Fibroblast of pulmonary artery (primary cell): ENCODE measurements around the gene SF3B3.

Source experiments
- DNase-seq: peaks from one replicate; pipeline ENCODE4 v3.0.0-alpha.2; 2010; ENCODE audit warnings: low read depth
- H3K4me3 ChIP-seq: replicated peaks from 2 replicates; pipeline ENCODE4 v1.5.1; 2011; ENCODE audit warnings: low read depth, mild to moderate bottlenecking, control low read depth, low read length, moderate library complexity
- TF ChIP-seq, protein P1 (sequence below): IDR thresholded peaks from 2 replicates; pipeline ENCODE4 v1.5.1; 2011; ENCODE audit warnings: mild to moderate bottlenecking, control low read depth, low read length, inconsistent platforms; ENCODE audit errors: missing control alignments

SF3B3 gene

DNA sequence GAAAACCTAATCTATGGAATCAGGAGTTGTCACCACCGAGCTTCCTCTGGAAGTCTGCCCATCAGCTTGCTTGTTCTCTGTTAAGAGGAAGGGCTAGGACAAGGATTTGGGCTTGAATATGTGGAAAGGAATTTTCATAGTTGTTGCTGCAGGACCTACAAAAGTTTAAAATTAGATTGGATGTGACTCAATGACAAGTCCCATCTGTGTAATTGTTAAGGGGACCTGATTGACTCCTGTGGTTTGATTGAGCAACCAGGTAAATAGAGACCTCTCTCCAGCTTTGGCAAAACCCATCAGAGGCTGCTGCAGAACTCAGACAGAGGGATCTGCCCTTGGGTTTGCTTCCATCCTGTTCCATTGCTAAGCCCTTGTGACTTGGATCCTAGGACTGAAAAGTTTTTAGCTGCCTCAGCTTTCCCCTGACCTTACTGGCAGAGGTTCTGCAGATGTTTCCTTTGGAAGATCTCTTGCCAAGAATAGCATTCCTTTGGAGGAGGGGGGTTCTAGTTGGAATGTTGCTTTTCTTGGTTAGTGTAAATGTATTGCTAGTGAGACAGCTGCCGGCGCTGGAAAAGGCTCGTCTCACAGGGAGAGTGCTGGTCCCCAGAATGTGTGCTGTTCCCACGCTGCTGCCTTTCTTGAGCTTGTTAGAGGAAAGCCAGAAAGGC is 50.0 kb downstream of the SF3B3 start:
- TF ChIP-seq, protein P1, sequence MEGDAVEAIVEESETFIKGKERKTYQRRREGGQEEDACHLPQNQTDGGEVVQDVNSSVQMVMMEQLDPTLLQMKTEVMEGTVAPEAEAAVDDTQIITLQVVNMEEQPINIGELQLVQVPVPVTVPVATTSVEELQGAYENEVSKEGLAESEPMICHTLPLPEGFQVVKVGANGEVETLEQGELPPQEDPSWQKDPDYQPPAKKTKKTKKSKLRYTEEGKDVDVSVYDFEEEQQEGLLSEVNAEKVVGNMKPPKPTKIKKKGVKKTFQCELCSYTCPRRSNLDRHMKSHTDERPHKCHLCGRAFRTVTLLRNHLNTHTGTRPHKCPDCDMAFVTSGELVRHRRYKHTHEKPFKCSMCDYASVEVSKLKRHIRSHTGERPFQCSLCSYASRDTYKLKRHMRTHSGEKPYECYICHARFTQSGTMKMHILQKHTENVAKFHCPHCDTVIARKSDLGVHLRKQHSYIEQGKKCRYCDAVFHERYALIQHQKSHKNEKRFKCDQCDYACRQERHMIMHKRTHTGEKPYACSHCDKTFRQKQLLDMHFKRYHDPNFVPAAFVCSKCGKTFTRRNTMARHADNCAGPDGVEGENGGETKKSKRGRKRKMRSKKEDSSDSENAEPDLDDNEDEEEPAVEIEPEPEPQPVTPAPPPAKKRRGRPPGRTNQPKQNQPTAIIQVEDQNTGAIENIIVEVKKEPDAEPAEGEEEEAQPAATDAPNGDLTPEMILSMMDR = no peak
- H3K4me3 ChIP-seq = no peak overlapping the region
- peak; percentile 98 for DNase-seq

DNA sequence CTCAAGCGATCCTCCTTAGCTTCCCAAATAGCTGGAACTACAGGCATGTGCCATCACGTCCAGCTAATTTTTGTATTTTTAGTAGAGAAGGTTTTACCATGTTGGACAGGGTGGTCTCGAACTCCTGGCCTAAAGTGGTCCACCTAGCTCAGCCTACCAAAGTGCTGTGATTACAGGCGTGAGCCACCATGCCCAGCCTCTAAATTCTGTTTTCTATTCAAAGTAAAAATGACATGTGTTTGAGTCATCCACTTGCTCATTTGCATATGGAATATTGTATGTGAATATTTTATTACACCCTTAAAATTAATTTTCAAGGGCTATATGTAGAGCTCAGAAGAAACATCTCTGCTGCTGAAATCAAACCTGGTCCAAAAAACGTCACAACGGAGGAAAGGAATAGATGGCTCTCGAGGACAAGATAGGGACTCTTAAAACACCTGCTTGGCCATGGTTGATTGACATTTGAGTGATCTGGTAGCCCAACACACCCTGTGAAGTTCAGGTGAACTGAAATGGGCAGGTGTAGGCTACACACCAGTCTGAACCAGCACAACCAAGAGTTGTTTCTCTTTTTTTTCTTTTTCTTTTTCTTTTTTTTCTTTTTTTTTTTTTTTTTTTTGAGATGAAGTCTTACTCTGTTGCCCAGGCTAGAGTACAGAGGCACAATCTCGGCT is 51.1 kb downstream of the SF3B3 start:
- H3K4me3 ChIP-seq = no peak overlapping the region
- DNase-seq = no peak
- TF ChIP-seq, protein P1 = no peak

DNA sequence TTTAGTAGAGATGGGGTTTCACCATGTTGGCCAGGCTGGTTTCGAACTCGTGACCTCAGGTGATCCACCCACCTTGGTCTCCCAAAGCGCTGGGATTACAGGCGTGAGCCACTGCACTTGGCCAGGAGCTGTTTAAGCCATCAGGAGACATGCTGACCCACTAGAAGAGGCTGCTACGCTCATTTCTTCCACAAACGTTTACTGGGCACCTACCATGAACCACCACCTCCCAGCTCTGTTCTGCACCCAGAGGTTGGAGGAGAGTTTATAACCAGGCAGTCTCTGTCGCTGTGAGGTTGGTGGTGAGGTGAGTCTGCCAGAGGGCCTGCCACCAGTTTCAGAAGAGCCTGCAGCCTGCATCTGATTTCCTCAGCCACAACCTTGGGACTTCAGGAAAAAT is 51.8 kb downstream of the SF3B3 start:
- TF ChIP-seq, protein P1 = no peak
- DNase-seq = no peak
- H3K4me3 ChIP-seq = no peak overlapping the region

DNA sequence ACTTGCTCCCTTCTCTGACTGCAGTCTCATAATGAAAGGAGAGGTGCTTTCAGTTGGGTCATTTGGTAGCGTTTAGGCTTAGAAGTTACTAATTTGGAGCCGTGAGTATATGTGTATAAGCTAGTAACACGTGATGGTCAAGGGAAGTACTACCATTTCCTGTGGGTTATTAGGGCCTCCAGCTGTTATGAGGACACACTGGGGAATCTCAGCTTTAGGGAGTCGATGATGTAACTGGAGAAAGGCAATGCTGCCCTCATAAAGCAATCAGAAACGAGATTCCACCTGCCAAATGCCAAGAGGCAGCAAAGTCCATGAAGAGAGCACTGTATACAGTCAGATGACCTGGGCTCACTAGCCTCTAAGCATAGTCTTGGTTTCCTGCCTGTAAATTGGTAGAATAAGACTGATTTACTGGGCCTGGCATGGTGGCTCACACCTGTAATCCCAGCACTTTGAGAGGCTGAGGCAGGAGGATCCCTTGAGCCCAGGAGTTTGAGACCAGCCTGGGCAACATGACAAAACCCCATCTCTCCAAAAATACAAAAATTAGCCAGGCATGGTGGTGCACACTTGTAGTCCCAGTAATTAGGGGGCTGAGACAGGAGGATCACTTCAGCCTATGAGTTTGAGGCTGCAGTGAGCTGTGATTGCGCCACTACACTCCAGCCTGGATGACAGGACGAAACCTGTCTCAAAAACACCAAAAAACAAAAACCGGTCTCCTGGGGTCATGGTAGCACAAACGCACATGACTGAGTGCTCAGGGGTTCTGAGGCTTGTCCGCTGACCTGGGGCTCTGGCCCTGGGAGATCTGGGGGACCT is 53.0 kb downstream of the SF3B3 start:
- H3K4me3 ChIP-seq = no peak overlapping the region
- peak; percentile 83 for DNase-seq
- TF ChIP-seq, protein P1 = no peak

DNA sequence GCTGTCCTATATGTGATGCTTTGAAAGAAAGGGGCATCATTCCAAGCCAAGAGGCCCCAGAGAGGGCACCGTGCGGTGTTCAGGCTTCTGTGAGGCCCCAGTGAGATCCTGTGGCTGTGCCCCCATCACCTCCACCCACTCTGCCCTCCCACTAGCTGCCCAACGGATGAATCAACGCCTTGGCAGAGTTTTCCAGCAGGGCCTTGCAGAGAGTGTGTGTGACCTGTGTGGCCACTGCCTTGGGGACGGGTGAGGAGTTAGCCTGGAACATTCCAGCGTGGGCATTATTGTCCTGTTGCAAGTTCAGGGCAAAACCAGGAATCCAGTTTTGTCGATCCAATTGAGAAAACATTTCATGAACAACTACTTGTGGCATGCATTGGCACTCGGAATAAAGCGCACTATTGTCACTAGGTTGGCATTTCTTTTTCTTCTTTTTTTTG is 53.7 kb downstream of the SF3B3 start:
- peak; percentile 64 for DNase-seq
- TF ChIP-seq, protein P1 = no peak

DNA sequence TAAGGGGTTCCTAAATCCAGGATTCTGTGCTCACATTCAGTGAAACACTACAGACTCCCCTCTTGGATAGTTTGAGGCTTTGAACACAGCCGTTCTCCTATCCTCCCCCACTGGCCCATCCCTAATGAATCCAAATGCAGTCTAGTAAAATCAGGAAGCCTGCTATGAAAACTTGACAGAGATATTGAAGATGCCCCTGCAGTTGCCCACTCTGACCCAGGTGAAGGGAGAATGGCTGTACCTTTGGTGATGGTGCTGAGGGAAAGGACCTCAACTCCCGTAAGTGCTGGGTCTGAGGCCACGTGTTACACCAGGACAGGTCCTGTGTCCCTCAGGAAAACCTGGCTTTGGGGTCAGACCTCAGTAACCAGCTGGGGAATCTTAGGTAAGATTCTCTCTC is 54.4 kb downstream of the SF3B3 start:
- no peak overlapping the region for H3K4me3 ChIP-seq
- TF ChIP-seq, protein P1 = no peak
- no peak for DNase-seq

More for the DNA sequence above, 53.7 kb downstream of the SF3B3 start:
- H3K4me3 ChIP-seq = no peak overlapping the region
